Karpas-422 (cell line): ENCODE results near the gene MYLK. TPM values are rescaled to one million over a fixed set of nuclear protein-coding genes. Genes with fewer than 3 reads are reported as not detected.

Experiments
- DNase-seq: peaks from one replicate; pipeline ENCODE4 v3.0.0-alpha.2; 2015
- H2AFZ ChIP-seq: fragments of 200-600 bp; sonication (generic); 2 replicates; pipeline ENCODE4 v1.6.1; 2014; ENCODE audit warnings: antibody characterized with exemption, low read length, mixed read lengths
- H3K27ac ChIP-seq: fragments of 200-600 bp; sonication (generic); 2 replicates; pipeline ENCODE4 v1.5.1; 2014; ENCODE audit warnings: mild to moderate bottlenecking, low read length, moderate library complexity
- H3K27me3 ChIP-seq: fragments of 200-600 bp; sonication (generic); 2 replicates; pipeline ENCODE4 v1.6.1; 2014; ENCODE audit warnings: low read length, mixed read lengths
- H3K36me3 ChIP-seq: fragments of 200-600 bp; sonication (generic); 2 replicates; pipeline ENCODE4 v1.6.1; 2014; ENCODE audit warnings: low read length, mixed read lengths; ENCODE audit not compliant: insufficient read depth
- H3K4me1 ChIP-seq: fragments of 200-600 bp; sonication (generic); 2 replicates; pipeline ENCODE4 v1.6.1; 2014; ENCODE audit warnings: mild to moderate bottlenecking, low read length, mixed read lengths
- H3K4me2 ChIP-seq: fragments of 200-600 bp; sonication (generic); 2 replicates; pipeline ENCODE4 v1.6.1; 2014; ENCODE audit warnings: low read length, low read depth, mild to moderate bottlenecking; ENCODE audit not compliant: poor library complexity, severe bottlenecking
- H3K4me3 ChIP-seq: fragments of 200-600 bp; sonication (generic); 2 replicates; pipeline ENCODE4 v1.5.1; 2014; ENCODE audit warnings: mild to moderate bottlenecking, antibody characterized with exemption, low read length, mixed read lengths
- H3K79me2 ChIP-seq: fragments of 200-600 bp; sonication (generic); 2 replicates; pipeline ENCODE4 v1.6.1; 2014; ENCODE audit warnings: mild to moderate bottlenecking, low read length, mixed read lengths
- H3K9ac ChIP-seq: fragments of 200-600 bp; sonication (generic); 2 replicates; pipeline ENCODE4 v1.6.0; 2014; ENCODE audit warnings: low read length
- H3K9me2 ChIP-seq: fragments of 200-600 bp; sonication (generic), shearing (Covaris generic); replicated peaks from 2 replicates; pipeline ENCODE4 v1.6.0; 2014; ENCODE audit warnings: mild to moderate bottlenecking, low read length, moderate library complexity; ENCODE audit not compliant: insufficient read depth
- H3K9me3 ChIP-seq: fragments of 300-700, 200-600 bp; sonication (generic); 2 replicates; pipeline ENCODE4 v1.6.1; 2014; ENCODE audit warnings: low read length, mixed read lengths
- H4K20me1 ChIP-seq: fragments of 200-600 bp; sonication (generic); 2 replicates; pipeline ENCODE4 v1.6.1; 2014; ENCODE audit warnings: mild to moderate bottlenecking, antibody characterized with exemption, low read length, low read depth; ENCODE audit not compliant: insufficient read depth
- total RNA-seq: library from RNA; depleted of rRNA; stranded (reverse); fragments of >200 nt; shearing (Covaris generic); gene quantifications from 2 replicates; pipeline ENCODE4 v1.2.3, GENCODE V29; 2014; ENCODE audit warnings: low replicate concordance

The MYLK gene
- total RNA-seq, 1 experiment from 2014 or later = 0.63 TPM

DNA sequence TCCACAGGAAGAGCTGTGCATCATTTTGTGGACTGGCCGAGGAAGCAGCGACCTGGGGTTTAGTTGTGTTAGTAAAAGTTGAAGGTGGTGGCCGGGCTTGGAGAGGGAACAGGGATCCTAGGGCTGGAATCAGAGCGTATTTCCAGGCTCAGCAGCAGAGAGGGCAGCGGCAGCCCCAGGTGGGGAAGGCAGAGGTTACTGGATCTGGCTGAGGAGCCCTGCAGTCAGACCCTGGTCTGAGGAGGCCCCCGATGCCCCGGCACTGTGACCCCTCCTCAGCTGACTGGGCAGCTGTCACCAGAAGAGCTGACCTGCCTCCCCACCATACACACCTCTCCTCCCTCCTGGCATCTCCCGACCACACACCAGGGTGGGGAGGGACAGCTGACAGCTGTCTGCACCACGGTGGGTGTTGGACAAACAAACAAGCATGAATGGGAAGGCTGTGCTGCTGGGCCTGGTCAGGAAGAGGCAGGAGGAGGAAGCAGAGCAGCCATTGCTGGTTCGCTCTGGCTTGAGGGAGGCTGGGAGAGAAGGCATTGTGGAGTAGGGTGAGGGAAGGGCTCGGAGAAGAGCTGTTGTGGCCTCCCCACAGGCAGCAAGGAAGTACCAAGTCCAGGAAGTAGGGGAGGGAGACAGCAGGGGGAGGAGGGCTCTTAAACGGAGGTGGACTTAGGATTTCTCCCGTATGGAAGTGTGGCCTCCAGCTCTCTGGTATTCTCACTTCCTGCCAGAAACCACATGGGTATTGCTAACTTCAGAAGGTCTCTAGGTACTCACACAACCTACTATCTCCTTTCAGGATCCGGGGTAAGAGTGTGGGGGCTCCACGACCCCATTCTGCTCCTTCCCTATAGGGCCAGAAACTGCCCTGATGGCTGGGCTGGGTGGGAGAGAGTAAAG, 249.7 kb downstream of the MYLK start:
- Histone ChIP-seq H4K20me1 (no peaks in the 10 kb centered on the region), H3K9ac (no peak overlapping the region), H2AFZ (no peak overlapping the region), H3K79me2 (no peaks in the 10 kb centered on the region), H3K9me3 (no peaks in the 10 kb centered on the region), H3K4me1 (no peaks in the 10 kb centered on the region), H3K4me3 (no peak overlapping the region), H3K36me3 (no peaks in the 10 kb centered on the region), H3K27ac (no peak overlapping the region), H3K27me3 (no peaks in the 10 kb centered on the region), H3K9me2 (no peaks in the 10 kb centered on the region), H3K4me2 (no peak overlapping the region)
- no peak for DNase-seq

- Histone ChIP-seq H3K27me3 (no peaks in the 10 kb centered on the region), H3K4me1 (no peaks in the 10 kb centered on the region), H3K79me2 (no peaks in the 10 kb centered on the region)
These were observed 250.6 kb downstream of the MYLK start for GRCh38 chr3:123633530-123633929.

GRCh38 chr3:123632161-123632655, 251.9 kb downstream of the MYLK start:
- no peaks in the 10 kb centered on the region for H3K4me1 ChIP-seq
- H2AFZ ChIP-seq = no peak overlapping the region
- H3K4me2 ChIP-seq = no peak overlapping the region
- no peak for DNase-seq
- no peak overlapping the region for H3K9ac ChIP-seq
- no peaks in the 10 kb centered on the region for H3K27me3 ChIP-seq
- H3K79me2 ChIP-seq = no peaks in the 10 kb centered on the region
- H3K9me3 ChIP-seq = no peaks in the 10 kb centered on the region
- no peak overlapping the region for H3K27ac ChIP-seq
- no peaks in the 10 kb centered on the region for H3K9me2 ChIP-seq
- no peak overlapping the region for H3K4me3 ChIP-seq
- no peaks in the 10 kb centered on the region for H4K20me1 ChIP-seq
- H3K36me3 ChIP-seq = no peaks in the 10 kb centered on the region

More at GRCh38 chr3:123633530-123633929, 250.6 kb downstream of the MYLK start:
- no peak overlapping the region for H3K4me3 ChIP-seq
- H3K9ac ChIP-seq = no peak overlapping the region
- H2AFZ ChIP-seq = no peak overlapping the region
- H3K9me3 ChIP-seq = no peaks in the 10 kb centered on the region
- no peaks in the 10 kb centered on the region for H3K36me3 ChIP-seq
- DNase-seq = no peak
- no peaks in the 10 kb centered on the region for H3K9me2 ChIP-seq
- H4K20me1 ChIP-seq = no peaks in the 10 kb centered on the region
- no peak overlapping the region for H3K4me2 ChIP-seq
- H3K27ac ChIP-seq = no peak overlapping the region

DNA sequence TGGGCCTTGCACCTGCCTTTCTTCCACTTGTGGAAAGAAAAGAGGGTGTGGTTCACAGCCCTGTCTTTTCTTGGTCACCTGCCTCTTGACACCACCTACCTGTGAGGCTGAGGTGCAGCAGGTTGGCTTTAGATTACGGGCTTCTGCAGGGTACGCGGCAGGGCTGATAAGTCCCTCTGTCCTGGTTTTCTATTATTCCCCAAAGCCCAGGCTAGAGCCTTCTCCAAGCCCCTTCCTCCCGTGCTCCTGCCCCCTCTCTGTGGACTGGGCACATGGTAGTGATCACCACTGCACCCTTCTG, 254.4 kb downstream of the MYLK start:
- DNase-seq = no peak
- no peaks in the 10 kb centered on the region for H3K36me3 ChIP-seq
- H3K4me3 ChIP-seq = no peak overlapping the region
- H3K4me2 ChIP-seq = no peak overlapping the region
- no peaks in the 10 kb centered on the region for H3K9me3 ChIP-seq
- no peaks in the 10 kb centered on the region for H3K27me3 ChIP-seq
- H3K4me1 ChIP-seq = no peaks in the 10 kb centered on the region
- H3K9ac ChIP-seq = no peak overlapping the region
- no peaks in the 10 kb centered on the region for H4K20me1 ChIP-seq
- H3K79me2 ChIP-seq = no peaks in the 10 kb centered on the region
- no peak overlapping the region for H2AFZ ChIP-seq
- no peaks in the 10 kb centered on the region for H3K9me2 ChIP-seq
- H3K27ac ChIP-seq = no peak overlapping the region

DNA sequence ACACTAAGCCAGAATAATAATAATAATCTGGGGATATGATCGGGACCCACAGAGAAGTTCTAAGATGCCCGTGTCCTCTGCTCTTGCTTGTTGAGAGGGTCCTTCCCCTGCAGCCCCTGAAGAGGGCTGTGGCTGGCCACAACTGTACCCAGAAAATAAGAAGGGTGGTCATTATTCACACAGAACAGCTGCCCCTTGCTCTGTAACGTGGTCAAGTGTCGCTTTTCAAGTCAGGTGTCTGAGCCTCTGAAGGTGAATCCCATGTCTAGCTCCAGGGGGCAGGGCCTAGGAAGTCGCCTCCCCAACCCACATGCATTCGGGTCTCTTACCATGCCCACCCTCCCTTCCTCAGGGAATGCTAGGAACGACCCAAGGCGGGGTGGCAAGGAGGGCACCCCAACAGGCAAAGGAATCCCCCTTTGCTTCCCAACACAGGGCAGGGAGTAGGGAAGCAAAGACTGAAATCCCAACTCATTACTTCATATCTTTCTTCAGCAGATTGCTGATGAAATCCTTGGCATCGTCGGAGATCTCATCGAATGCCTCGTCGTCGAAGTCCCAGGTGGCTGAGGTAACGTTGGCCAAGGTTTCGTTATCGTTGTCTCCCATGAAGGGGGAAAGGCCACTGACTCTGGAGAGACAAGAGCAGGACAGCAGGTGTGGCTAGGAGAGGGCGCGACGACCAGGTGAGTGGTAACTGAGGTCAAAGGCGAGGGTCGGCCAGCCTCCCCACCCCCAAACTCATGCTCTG, 255.0 kb downstream of the MYLK start:
- Histone ChIP-seq H3K4me2 (no peak overlapping the region), H3K9me2 (no peaks in the 10 kb centered on the region), H3K9me3 (no peaks in the 10 kb centered on the region), H3K4me1 (no peaks in the 10 kb centered on the region), H3K27me3 (no peaks in the 10 kb centered on the region), H4K20me1 (no peaks in the 10 kb centered on the region), H3K27ac (no peak overlapping the region), H3K4me3 (no peak overlapping the region), H3K36me3 (no peaks in the 10 kb centered on the region), H2AFZ (no peak overlapping the region), H3K9ac (no peak overlapping the region), H3K79me2 (no peaks in the 10 kb centered on the region)
- no peak for DNase-seq

- Histone ChIP-seq H3K27me3 (no peaks in the 10 kb centered on the region), H3K4me3 (no peak overlapping the region), H3K9me3 (no peaks in the 10 kb centered on the region), H3K4me1 (no peaks in the 10 kb centered on the region), H3K9me2 (no peaks in the 10 kb centered on the region), H3K4me2 (peak overlapping the region; percentile 6), H3K9ac (no peak overlapping the region), H2AFZ (no peak overlapping the region), H3K79me2 (no peaks in the 10 kb centered on the region), H3K36me3 (no peaks in the 10 kb centered on the region), H4K20me1 (no peaks in the 10 kb centered on the region), H3K27ac (no peak overlapping the region)
- DNase-seq = no peak
These were observed 256.2 kb downstream of the MYLK start for GRCh38 chr3:123627673-123628670.

GRCh38 chr3:123626881-123627280, 257.3 kb downstream of the MYLK start:
- H3K36me3 ChIP-seq = no peaks in the 10 kb centered on the region
- no peaks in the 10 kb centered on the region for H3K9me3 ChIP-seq
- no peaks in the 10 kb centered on the region for H3K79me2 ChIP-seq
- no peak overlapping the region for H2AFZ ChIP-seq
- H3K4me2 ChIP-seq = no peak overlapping the region
- H3K9me2 ChIP-seq = no peaks in the 10 kb centered on the region
- H3K4me3 ChIP-seq = no peak overlapping the region
- no peak for DNase-seq
- no peaks in the 10 kb centered on the region for H4K20me1 ChIP-seq
- H3K9ac ChIP-seq = no peak overlapping the region
- H3K27ac ChIP-seq = no peak overlapping the region
- H3K4me1 ChIP-seq = no peaks in the 10 kb centered on the region
- H3K27me3 ChIP-seq = no peaks in the 10 kb centered on the region
